Upper lobe of left lung (tissue), 4 donors: ENCODE results near the gene GSTM4.
"Not testable (repeated sequence)": the region's sequence is repeated elsewhere in the genome, so short reads cannot be mapped to it uniquely, and the experiment has no call there.

Source experiments
- CTCF ChIP-seq, 6 experiments: fragments of 450-650 bp in 4 of 6; fragments of 200-600 bp in 2 of 6; sonication (generic) in 2 of 6; IDR thresholded peaks; one replicate each; pipeline ENCODE4 v1.5.1; 2016 to 2019; ENCODE audit warnings: antibody characterized with exemption in 6 of 6
- POLR2A ChIP-seq, 4 donors: fragments of 450-650 bp; IDR thresholded peaks; one replicate each; pipeline ENCODE4 v1.5.1; 2016 to 2017; ENCODE audit warnings: antibody characterized with exemption in 4 of 4, mild to moderate bottlenecking in 2 of 4
- POLR2AphosphoS5 ChIP-seq, 2 donors: sonication (generic); formaldehyde crosslinking; IDR thresholded peaks; one replicate each; pipeline ENCODE4 v1.5.1; 2017; ENCODE audit warnings: antibody characterized with exemption in 2 of 2

- TF ChIP-seq CTCF, POLR2A, POLR2AphosphoS5 (IDR thresholded peaks at IDR 0.05): not testable (repeated sequence)
Observed at GRCh38 chr1:109678637-109679036, 22.7 kb downstream of the GSTM4 start.
